ENCODE results near the gene ADAMTS2. TPM values are rescaled to one million over a fixed set of nuclear protein-coding genes. Genes with fewer than 3 reads are reported as not detected.

Gene ADAMTS2
- total and polyA plus RNA-seq, 4 donors: 4.8 to 49.8 (median 32.0) TPM

DNA sequence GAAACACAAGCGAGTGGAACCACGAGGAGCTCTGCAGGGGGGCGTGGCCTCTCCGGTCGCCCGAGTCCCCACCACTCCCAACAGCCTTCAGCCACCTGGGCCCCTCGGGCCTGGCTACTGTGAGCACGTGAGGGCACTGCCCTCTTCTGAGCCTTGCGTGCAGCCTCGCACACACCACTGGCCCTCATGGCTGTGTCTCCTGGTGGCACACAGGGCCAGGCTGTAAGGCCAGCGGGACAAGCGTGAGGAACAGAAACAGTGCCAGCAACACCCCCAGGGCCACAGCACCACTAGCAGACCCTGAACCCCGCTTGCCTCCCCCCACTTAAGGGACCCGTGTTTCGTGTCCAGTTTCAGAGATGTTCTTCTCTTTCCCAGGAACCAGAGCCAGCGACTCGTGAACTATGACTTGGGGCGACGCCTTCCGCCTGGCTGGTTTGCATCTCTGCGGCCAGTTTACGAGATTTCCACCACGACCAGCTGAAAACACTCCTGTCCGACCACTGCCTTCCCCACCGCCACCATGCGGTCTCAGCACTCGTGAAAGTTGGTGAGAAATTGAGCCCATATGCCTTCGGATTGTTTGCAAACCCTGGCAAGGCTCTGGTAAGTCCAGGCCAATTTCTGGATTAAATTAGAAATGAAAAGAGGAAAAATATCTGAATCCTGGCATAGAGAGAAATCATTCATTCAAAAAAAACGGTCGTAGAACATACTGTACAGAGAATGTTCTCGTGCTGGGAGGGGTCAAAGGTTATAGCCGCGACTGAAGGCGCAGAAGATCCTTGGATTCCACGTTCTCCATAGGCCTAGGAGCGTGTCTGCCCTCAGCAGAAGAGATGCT lies 149.5 kb downstream of the ADAMTS2 start:
- ATAC-seq (ENCODE audit: low FRiP score): no peak
- peak; percentile 38 to 69 for DNase-seq
- intact Hi-C loops (cut with DNase I): no loop called here

DNA sequence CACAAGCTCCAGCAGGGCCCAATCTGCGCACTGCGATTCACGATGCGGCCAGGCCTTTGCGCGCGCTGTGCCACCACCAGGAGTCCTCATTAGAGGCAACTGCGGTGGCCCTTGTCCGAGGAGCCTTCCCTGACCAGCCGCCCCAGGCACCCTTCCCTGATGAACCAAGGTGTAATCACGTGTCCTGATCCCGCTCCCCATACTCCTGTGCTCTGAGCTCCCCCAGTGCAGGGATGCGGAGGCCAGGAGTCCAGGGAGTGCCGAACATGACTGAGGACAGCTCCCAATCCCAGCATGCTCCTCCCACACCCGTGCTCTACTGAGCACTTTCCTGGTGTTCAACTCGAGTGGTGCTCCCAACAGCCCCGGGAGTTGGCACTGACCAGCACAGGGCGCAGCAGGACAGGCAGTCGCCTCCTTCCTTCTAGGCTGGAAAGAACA lies 150.3 kb downstream of the ADAMTS2 start:
- WGBS, 2 donors: 94% methylated on average over 19 of the region's 19 CpGs
- no peaks in the 10 kb centered on the region for H3K36me3 ChIP-seq (ENCODE audit: control insufficient read depth in 1 of 2, insufficient read depth in 2 of 2, low read length in 1 of 2)
- H3K9me3 ChIP-seq (ENCODE audit: control insufficient read depth, low read length): no peaks in the 10 kb centered on the region
- DNase-seq (peak; percentile 24 to 74), ATAC-seq (ENCODE audit: low FRiP score) (no peak)
- no peaks in the 10 kb centered on the region for H3K4me1 ChIP-seq (ENCODE audit: control insufficient read depth in 1 of 2, insufficient read depth in 2 of 2, low read length in 2 of 2)
- H3K27ac ChIP-seq (ENCODE audit: low read depth in 1 of 2, low read length in 2 of 2): no peak overlapping the region
- no peaks in the 10 kb centered on the region for H3K27me3 ChIP-seq (ENCODE audit: control insufficient read depth in 1 of 2, insufficient read depth in 2 of 2, low read length in 1 of 2)
- no peak overlapping the region for H3K4me3 ChIP-seq (ENCODE audit: low read length in 2 of 2)
- intact Hi-C loops (cut with DNase I): no loop called here

More for the DNA sequence above, 149.5 kb downstream of the ADAMTS2 start:
- H3K4me1 ChIP-seq (ENCODE audit: control insufficient read depth in 1 of 2, insufficient read depth in 2 of 2, low read length in 2 of 2): no peaks in the 10 kb centered on the region
- H3K36me3 ChIP-seq (ENCODE audit: control insufficient read depth in 1 of 2, insufficient read depth in 2 of 2, low read length in 1 of 2): no peaks in the 10 kb centered on the region
- no peak overlapping the region for H3K27ac ChIP-seq (ENCODE audit: low read depth in 1 of 2, low read length in 2 of 2)
- H3K9me3 ChIP-seq (ENCODE audit: control insufficient read depth, low read length): no peaks in the 10 kb centered on the region
- WGBS, 2 donors: 73 to 74% methylated on average over 36 of the region's 36 CpGs
- no peak overlapping the region for H3K4me3 ChIP-seq (ENCODE audit: low read length in 2 of 2)
- H3K27me3 ChIP-seq (ENCODE audit: control insufficient read depth in 1 of 2, insufficient read depth in 2 of 2, low read length in 1 of 2): no peaks in the 10 kb centered on the region

DNA sequence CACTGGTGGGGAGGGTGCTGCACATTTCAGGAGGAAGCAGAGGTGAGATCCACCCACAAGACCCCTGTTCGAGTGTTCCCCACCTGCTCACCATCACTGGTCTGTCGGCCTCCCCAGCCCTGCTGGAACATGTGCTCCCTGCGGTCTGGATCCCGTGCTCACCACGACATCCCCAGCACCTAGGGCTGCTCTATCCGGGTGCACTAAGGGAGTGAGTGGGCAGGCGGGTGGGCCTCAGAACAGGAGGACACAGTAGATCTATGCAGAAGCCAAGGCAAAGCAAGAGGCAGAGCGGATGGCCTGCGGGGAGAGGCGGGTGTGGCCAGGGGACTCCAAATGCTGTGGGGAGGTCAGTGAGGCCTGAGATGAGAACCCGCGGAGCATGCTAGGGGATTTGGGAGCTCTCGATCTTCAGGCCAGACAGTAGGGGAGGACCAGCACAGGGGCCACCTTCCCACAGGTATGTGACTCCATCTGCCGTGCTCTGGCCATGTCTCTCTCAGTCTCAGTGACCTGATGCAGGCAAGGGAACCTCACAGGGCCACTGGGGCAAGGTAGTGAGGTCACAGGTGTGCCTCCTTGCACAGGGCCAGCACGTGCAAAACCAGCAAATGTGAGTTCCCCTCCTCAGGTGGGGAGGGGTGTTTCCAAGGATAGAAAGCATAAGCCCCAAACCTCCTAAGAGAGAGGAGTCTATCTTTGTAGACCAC lies 150.9 kb downstream of the ADAMTS2 start:
- no peaks in the 10 kb centered on the region for H3K27me3 ChIP-seq (ENCODE audit: control insufficient read depth in 1 of 2, insufficient read depth in 2 of 2, low read length in 1 of 2)
- intact Hi-C loops (cut with DNase I): no loop called here
- H3K4me3 ChIP-seq (ENCODE audit: low read length in 2 of 2): no peak overlapping the region
- H3K9me3 ChIP-seq (ENCODE audit: control insufficient read depth, low read length): no peaks in the 10 kb centered on the region
- peak; percentile 37 to 58 for DNase-seq
- no peaks in the 10 kb centered on the region for H3K4me1 ChIP-seq (ENCODE audit: control insufficient read depth in 1 of 2, insufficient read depth in 2 of 2, low read length in 2 of 2)
- H3K27ac ChIP-seq (ENCODE audit: low read depth in 1 of 2, low read length in 2 of 2): no peak overlapping the region
- no peak for ATAC-seq (ENCODE audit: low FRiP score)
- no peaks in the 10 kb centered on the region for H3K36me3 ChIP-seq (ENCODE audit: control insufficient read depth in 1 of 2, insufficient read depth in 2 of 2, low read length in 1 of 2)
- 95 to 97% methylated on average over 15 of the region's 15 CpGs for WGBS, 2 donors

DNA sequence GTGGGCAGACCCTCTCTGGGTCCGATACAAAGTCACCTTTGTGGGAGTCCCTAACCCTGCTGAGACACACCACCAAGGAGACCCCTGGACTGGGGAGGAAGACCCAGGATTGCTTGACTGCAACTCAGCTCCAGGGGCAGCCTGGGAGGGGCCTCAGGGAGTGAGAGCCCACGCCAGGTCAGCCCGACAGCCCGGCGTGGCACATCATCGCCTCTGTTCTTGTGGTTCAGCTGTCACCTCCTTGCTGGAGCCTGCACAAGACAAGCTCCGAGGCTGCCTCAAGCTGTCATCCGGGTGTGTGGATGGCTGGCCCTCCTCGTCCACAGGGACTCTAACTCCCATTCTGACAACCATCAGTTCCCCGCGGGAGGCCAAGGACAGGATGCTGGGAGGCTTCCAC lies 151.5 kb downstream of the ADAMTS2 start:
- Histone ChIP-seq H3K27me3 (ENCODE audit: control insufficient read depth in 1 of 2, insufficient read depth in 2 of 2, low read length in 1 of 2) (no peaks in the 10 kb centered on the region), H3K27ac (ENCODE audit: low read depth in 1 of 2, low read length in 2 of 2) (no peak overlapping the region), H3K36me3 (ENCODE audit: control insufficient read depth in 1 of 2, insufficient read depth in 2 of 2, low read length in 1 of 2) (no peaks in the 10 kb centered on the region), H3K4me1 (ENCODE audit: control insufficient read depth in 1 of 2, insufficient read depth in 2 of 2, low read length in 2 of 2) (no peaks in the 10 kb centered on the region), H3K9me3 (ENCODE audit: control insufficient read depth, low read length) (no peaks in the 10 kb centered on the region), H3K4me3 (ENCODE audit: low read length in 2 of 2) (no peak overlapping the region)
- WGBS, 2 donors: 92 to 94% methylated on average over 11 of the region's 11 CpGs
- ATAC-seq (ENCODE audit: low FRiP score) (no peak), DNase-seq (peak in 1 of 2 donors; percentile 41)
- intact Hi-C loops (cut with DNase I): no loop called here

DNA sequence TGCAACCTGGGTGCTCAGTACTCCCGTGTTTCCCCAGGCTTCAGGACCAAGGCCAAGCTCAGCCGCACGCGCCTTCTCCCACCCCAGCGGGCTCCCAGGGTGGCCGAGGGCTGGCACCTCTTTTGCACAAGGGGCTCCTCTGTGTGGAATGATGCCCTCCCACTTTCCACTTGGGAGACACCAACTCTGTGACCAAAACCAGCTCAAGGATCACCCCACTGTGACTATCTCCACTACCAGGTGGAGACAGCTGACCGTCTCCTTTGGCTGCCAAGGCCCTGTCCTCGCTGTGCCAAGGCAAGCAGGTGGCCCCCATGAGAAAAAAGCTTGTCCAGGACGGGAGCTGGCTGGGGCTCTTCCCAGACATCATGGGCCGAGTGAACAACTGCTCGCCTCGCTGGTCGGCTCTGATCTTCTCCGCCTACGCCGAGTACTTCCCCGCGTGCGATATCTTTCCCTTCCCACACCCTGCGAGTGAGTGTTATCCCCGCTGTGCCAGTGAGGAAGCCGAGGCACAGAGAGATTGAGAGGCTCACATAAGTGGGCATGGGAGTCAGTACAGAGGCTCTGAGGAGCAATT lies 152.3 kb downstream of the ADAMTS2 start:
- no peak for ATAC-seq (ENCODE audit: low FRiP score)
- Histone ChIP-seq H3K27me3 (ENCODE audit: control insufficient read depth in 1 of 2, insufficient read depth in 2 of 2, low read length in 1 of 2) (no peaks in the 10 kb centered on the region), H3K27ac (ENCODE audit: low read depth in 1 of 2, low read length in 2 of 2) (no peak overlapping the region), H3K4me3 (ENCODE audit: low read length in 2 of 2) (no peak overlapping the region), H3K9me3 (ENCODE audit: control insufficient read depth, low read length) (no peaks in the 10 kb centered on the region), H3K36me3 (ENCODE audit: control insufficient read depth in 1 of 2, insufficient read depth in 2 of 2, low read length in 1 of 2) (no peaks in the 10 kb centered on the region), H3K4me1 (ENCODE audit: control insufficient read depth in 1 of 2, insufficient read depth in 2 of 2, low read length in 2 of 2) (no peaks in the 10 kb centered on the region)
- intact Hi-C loops (cut with DNase I): no loop called here
- DNase-seq: peak; percentile 35 to 77
- 86 to 89% methylated on average over 22 of the region's 22 CpGs for WGBS, 2 donors

DNA sequence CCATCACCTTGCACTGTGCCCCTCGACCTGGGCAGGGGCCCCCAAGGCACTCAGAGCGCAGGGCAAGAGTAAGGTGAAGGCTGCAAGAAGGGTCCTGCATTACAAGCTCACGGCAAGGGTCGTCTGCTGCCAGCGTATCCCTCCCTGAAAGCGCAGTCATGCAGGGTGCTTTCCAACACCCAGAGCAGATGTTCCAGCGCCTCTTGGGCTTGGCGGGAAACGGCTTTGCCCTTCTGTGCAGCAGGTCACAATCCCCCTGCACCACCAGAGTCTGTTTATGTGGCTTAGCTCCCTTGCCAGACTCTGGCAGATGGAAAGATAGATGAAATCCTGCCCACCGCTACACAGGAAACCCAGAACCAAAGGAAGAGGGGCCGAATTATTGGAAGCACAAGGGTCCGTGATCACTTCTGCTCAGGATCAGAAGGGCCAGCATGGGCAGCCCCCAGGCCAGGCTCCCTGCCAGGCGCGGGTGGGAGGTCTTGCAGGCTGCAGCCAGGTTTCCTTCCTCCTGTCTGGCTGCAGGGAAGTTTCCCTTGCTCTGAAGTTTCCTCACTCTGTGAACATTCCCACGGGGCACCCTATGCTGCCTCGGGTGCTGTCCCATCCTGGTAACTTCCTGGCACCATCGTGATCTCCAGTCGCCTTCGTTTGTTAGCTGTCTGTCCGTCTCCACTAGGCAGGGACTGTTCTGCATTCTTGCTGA lies 152.9 kb downstream of the ADAMTS2 start:
- no peak overlapping the region for H3K4me3 ChIP-seq (ENCODE audit: low read length in 2 of 2)
- ATAC-seq (ENCODE audit: low FRiP score) (no peak), DNase-seq (peak; percentile 16 to 57)
- H3K27ac ChIP-seq (ENCODE audit: low read depth in 1 of 2, low read length in 2 of 2): no peak overlapping the region
- no peaks in the 10 kb centered on the region for H3K27me3 ChIP-seq (ENCODE audit: control insufficient read depth in 1 of 2, insufficient read depth in 2 of 2, low read length in 1 of 2)
- H3K4me1 ChIP-seq (ENCODE audit: control insufficient read depth in 1 of 2, insufficient read depth in 2 of 2, low read length in 2 of 2): no peaks in the 10 kb centered on the region
- no peaks in the 10 kb centered on the region for H3K36me3 ChIP-seq (ENCODE audit: control insufficient read depth in 1 of 2, insufficient read depth in 2 of 2, low read length in 1 of 2)
- no peaks in the 10 kb centered on the region for H3K9me3 ChIP-seq (ENCODE audit: control insufficient read depth, low read length)
- intact Hi-C loops (cut with DNase I): no loop called here
- 68 to 73% methylated on average over 20 of the region's 20 CpGs for WGBS, 2 donors

DNA sequence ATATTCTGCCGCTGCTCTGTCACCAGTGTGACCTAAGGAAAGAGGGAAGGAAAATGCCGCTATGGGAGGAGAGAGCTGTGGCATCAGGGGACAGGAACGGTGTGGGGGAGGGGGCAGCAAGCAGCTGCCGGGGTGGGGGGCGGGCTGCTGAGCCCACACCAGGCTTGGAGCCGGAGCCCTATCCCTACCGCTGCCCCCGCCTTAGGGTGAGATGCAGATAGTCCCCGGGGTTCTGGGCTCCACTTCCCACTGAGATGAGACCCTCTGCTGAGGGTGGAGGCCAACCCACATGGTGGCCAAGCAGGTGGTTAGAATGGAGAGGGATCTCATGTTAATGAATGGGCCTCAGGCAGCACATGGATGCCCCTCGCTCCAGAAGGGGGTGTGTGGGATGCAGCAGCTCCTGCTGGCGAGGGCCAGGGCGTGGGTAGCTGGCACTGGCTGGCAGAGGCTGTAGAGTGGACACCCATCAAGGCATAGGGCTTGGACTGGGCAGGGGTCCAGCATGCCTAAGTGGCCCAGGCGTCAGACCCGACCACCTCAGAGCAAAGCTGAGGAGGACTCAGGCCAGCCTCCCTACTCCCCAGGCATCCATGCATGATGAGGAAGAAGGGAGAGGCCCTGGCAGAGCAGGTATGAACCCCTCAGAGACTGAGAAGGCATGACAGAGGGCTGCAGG lies 153.6 kb downstream of the ADAMTS2 start:
- no peaks in the 10 kb centered on the region for H3K9me3 ChIP-seq (ENCODE audit: control insufficient read depth, low read length)
- 68 to 79% methylated on average over 14 of the region's 14 CpGs for WGBS, 2 donors
- no peaks in the 10 kb centered on the region for H3K27me3 ChIP-seq (ENCODE audit: control insufficient read depth in 1 of 2, insufficient read depth in 2 of 2, low read length in 1 of 2)
- ATAC-seq (ENCODE audit: low FRiP score): no peak
- intact Hi-C loops (cut with DNase I): no loop called here
- peak; percentile 21 to 57 for DNase-seq
- H3K27ac ChIP-seq (ENCODE audit: low read depth in 1 of 2, low read length in 2 of 2): no peak overlapping the region
- H3K36me3 ChIP-seq (ENCODE audit: control insufficient read depth in 1 of 2, insufficient read depth in 2 of 2, low read length in 1 of 2): no peaks in the 10 kb centered on the region
- H3K4me3 ChIP-seq (ENCODE audit: low read length in 2 of 2): no peak overlapping the region
- H3K4me1 ChIP-seq (ENCODE audit: control insufficient read depth in 1 of 2, insufficient read depth in 2 of 2, low read length in 2 of 2): no peaks in the 10 kb centered on the region

DNA sequence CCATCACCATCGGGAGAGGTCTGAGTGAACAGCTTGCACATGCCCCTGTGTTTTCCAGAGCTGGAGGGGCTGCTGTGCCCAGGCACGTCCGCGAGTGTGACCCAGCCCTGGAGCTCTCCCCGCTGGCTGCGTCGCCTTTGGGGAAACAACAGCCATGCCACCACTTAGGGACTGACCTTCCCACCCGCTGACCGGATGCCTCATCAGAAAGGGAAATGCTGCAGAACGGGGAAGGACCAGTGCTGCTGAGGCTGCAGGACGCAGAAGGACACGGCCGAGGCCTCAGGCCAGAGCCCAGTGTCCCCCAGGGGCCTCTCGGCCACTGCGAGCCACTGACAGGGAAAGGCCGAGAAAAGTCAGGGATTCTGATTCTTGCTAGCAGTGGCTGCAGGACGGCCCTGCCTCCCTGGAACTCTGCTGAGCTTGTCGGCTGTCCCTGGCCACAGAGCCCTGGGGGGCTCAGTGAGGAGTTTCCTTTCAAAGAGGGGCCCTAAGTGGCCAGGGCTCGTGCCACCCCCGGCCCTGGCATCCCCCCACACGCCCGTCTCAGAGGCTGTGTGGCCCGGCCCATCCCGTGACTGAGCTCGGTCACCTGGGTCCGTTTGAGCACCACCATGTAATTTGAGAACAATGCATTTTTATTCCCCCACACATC lies 154.3 kb downstream of the ADAMTS2 start:
- H3K4me1 ChIP-seq (ENCODE audit: control insufficient read depth in 1 of 2, insufficient read depth in 2 of 2, low read length in 2 of 2): no peaks in the 10 kb centered on the region
- peak; percentile 28 to 63 for DNase-seq
- H3K4me3 ChIP-seq (ENCODE audit: low read length in 2 of 2): no peak overlapping the region
- no peak for ATAC-seq (ENCODE audit: low FRiP score)
- H3K27ac ChIP-seq (ENCODE audit: low read depth in 1 of 2, low read length in 2 of 2): no peak overlapping the region
- no peaks in the 10 kb centered on the region for H3K27me3 ChIP-seq (ENCODE audit: control insufficient read depth in 1 of 2, insufficient read depth in 2 of 2, low read length in 1 of 2)
- H3K36me3 ChIP-seq (ENCODE audit: control insufficient read depth in 1 of 2, insufficient read depth in 2 of 2, low read length in 1 of 2): no peaks in the 10 kb centered on the region
- WGBS, 2 donors: 62 to 76% methylated on average over 26 of the region's 26 CpGs
- H3K9me3 ChIP-seq (ENCODE audit: control insufficient read depth, low read length): no peaks in the 10 kb centered on the region
- intact Hi-C loops (cut with DNase I): no loop called here
